ENCODE results near the gene MSMB.
A peak's percentile ranks its signal among the peaks of the same experiment; 100 is the strongest.

MSMB gene

DNA sequence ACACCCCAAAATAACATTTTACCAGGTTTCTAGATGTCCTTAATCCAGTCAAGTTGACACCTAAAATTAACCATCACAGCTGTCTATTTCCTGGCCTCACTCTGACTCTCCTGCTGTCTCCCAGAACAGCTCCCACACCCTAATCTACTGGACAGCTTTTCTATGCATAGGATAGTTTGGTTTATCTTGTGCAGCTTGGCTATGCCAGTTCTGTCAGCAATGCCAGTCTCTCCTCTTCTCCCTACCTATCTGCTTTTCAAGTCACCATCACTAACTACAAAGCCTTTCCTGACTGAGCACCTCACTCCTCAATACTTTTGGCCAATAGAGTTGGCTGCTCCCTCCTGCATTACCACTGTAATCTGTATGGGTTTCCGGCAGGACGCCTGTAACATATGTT lies 20.7 kb downstream of the MSMB start:
- peaks cover 0 to 25% of the 10 kb centered on the region in 2 experiments; a peak in 1 of 3 replicates for H3K36me3 ChIP-seq (ENCODE audit: control insufficient read depth in 2 of 2, insufficient read depth in 1 of 2, low read length in 2 of 2)
- no peak overlapping the region for H3K4me3 ChIP-seq (ENCODE audit: low read depth, low read length)
- POLR2A ChIA-PET: no interaction called here
- no peak overlapping the region for H3K27ac ChIP-seq (ENCODE audit: extremely low read depth, low read depth, low read length)
- H3K4me1 ChIP-seq (ENCODE audit: control insufficient read depth, insufficient read depth, low read length): peaks cover 26% of the 10 kb centered on the region
- TF ChIP-seq, protein P1, sequence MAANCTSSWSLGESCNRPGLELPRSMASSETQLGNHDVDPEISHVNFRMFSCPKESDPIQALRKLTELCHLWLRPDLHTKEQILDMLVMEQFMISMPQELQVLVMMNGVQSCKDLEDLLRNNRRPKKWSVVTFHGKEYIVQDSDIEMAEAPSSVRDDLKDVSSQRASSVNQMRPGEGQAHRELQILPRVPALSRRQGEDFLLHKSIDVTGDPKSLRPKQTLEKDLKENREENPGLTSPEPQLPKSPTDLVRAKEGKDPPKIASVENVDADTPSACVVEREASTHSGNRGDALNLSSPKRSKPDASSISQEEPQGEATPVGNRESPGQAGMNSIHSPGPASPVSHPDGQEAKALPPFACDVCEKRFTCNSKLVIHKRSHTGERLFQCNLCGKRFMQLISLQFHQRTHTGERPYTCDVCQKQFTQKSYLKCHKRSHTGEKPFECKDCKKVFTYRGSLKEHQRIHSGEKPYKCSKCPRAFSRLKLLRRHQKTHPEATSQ (tag by site-specific recombination; IDR thresholded peaks at IDR 0.05): no peak
- TF ChIP-seq, protein P2, sequence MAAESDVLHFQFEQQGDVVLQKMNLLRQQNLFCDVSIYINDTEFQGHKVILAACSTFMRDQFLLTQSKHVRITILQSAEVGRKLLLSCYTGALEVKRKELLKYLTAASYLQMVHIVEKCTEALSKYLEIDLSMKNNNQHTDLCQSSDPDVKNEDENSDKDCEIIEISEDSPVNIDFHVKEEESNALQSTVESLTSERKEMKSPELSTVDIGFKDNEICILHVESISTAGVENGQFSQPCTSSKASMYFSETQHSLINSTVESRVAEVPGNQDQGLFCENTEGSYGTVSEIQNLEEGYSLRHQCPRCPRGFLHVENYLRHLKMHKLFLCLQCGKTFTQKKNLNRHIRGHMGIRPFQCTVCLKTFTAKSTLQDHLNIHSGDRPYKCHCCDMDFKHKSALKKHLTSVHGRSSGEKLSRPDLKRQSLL (tag by site-specific recombination; IDR thresholded peaks at IDR 0.05): no peak
- no peak for TF ChIP-seq ZBTB1 (tag by site-specific recombination; IDR thresholded peaks at IDR 0.05)
- TF ChIP-seq ZNF843 (tag by site-specific recombination; IDR thresholded peaks at IDR 0.05): no peak
- TF ChIP-seq, protein P3, sequence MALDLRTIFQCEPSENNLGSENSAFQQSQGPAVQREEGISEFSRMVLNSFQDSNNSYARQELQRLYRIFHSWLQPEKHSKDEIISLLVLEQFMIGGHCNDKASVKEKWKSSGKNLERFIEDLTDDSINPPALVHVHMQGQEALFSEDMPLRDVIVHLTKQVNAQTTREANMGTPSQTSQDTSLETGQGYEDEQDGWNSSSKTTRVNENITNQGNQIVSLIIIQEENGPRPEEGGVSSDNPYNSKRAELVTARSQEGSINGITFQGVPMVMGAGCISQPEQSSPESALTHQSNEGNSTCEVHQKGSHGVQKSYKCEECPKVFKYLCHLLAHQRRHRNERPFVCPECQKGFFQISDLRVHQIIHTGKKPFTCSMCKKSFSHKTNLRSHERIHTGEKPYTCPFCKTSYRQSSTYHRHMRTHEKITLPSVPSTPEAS (tag by site-specific recombination; IDR thresholded peaks at IDR 0.05): no peak
- TF ChIP-seq ZNF501 (tag by site-specific recombination; IDR thresholded peaks at IDR 0.05): no peak
- CTCF ChIA-PET: no interaction called here
- H3K9me3 ChIP-seq (ENCODE audit: control insufficient read depth, insufficient read depth, low read depth, low read length): no peaks in the 10 kb centered on the region

DNA sequence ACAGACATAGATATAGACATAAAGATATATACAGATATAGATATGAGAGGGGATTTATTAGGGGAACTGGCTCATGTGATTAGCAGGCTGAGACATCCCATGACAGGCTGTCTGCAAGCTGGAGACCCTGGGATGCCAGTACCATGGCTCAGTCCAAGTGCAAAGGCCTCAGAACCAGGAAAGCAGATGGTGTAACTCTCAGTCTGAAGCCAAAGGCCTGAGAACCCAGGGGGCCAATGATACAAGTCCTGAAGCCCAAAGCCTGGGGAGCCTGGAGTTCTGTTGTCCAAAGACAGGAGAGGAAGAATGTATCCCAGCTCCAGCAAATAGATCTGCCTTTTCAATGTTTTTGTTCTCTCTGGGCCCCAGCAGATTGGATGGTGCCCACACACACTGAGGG lies 21.1 kb downstream of the MSMB start:
- Histone ChIP-seq H3K27ac (ENCODE audit: extremely low read depth, low read depth, low read length) (no peak overlapping the region), H3K9me3 (ENCODE audit: control insufficient read depth, insufficient read depth, low read depth, low read length) (no peaks in the 10 kb centered on the region), H3K4me3 (ENCODE audit: low read depth, low read length) (no peak overlapping the region), H3K4me1 (ENCODE audit: control insufficient read depth, insufficient read depth, low read length) (peaks cover 26% of the 10 kb centered on the region), H3K36me3 (ENCODE audit: control insufficient read depth in 2 of 2, insufficient read depth in 1 of 2, low read length in 2 of 2) (peaks cover 0 to 25% of the 10 kb centered on the region in 2 experiments; a peak in 1 of 3 replicates)
- TF ChIP-seq, protein P4, sequence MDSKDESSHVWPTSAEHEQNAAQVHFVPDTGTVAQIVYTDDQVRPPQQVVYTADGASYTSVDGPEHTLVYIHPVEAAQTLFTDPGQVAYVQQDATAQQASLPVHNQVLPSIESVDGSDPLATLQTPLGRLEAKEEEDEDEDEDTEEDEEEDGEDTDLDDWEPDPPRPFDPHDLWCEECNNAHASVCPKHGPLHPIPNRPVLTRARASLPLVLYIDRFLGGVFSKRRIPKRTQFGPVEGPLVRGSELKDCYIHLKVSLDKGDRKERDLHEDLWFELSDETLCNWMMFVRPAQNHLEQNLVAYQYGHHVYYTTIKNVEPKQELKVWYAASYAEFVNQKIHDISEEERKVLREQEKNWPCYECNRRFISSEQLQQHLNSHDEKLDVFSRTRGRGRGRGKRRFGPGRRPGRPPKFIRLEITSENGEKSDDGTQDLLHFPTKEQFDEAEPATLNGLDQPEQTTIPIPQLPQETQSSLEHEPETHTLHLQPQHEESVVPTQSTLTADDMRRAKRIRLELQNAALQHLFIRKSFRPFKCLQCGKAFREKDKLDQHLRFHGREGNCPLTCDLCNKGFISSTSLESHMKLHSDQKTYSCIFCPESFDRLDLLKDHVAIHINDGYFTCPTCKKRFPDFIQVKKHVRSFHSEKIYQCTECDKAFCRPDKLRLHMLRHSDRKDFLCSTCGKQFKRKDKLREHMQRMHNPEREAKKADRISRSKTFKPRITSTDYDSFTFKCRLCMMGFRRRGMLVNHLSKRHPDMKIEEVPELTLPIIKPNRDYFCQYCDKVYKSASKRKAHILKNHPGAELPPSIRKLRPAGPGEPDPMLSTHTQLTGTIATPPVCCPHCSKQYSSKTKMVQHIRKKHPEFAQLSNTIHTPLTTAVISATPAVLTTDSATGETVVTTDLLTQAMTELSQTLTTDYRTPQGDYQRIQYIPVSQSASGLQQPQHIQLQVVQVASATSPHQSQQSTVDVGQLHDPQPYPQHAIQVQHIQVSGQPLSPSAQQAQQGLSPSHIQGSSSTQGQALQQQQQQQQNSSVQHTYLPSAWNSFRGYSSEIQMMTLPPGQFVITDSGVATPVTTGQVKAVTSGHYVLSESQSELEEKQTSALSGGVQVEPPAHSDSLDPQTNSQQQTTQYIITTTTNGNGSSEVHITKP (tag by site-specific recombination; IDR thresholded peaks at IDR 0.05): peak; percentile 38; the same call in 1 of the 2 replicates
- peak; percentile 19; the same call in 1 of the 2 replicates for TF ChIP-seq ZIC2 (tag by site-specific recombination; IDR thresholded peaks at IDR 0.05)
- peak; percentile 35; the same call in 1 of the 2 replicates for TF ChIP-seq GLIS1 (tag by site-specific recombination; IDR thresholded peaks at IDR 0.05)
- TF ChIP-seq ZBTB8A (tag by site-specific recombination; IDR thresholded peaks at IDR 0.05): no peak
- POLR2A ChIA-PET: no interaction called here
- CTCF ChIA-PET: no interaction called here

DNA sequence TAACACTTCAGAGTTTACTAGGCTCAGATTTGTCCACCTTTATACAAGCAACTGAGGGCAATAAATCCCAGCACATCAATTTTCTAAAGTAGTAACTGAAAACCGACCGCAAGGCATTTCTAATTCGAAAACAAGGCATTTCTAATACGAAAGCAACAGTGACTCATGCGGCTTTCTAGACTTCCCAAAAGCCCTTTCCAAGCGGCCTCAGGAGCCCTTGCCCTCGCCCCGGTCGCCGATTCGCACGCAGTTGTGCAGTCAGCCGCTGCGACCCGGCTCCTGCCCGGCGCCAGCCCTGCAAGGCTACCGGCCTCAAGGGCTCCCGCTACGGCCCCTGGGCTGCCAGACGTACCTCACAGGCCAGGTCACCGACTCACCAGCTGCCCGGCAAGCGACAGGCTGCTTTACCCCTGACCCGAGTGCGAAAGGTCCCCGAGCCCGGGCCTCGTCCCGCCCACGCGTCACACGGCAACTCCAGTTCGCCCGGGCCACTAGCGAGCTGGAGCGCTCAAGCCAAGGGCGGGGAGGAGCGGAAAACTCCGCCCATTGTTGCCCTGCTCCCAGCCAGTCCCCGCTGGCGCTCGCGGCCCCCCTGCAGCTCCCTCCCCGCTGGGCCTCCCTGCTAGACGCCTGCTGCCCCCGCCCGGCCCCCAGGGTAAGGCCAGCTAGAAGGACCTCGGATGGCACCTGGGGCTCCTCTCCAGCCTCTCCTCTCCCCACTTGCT lies 22.9 kb downstream of the MSMB start:
- H3K36me3 ChIP-seq (ENCODE audit: control insufficient read depth in 2 of 2, insufficient read depth in 1 of 2, low read length in 2 of 2): peaks cover 0 to 28% of the 10 kb centered on the region in 2 experiments; a peak in 1 of 3 replicates
- peaks cover 19% of the 10 kb centered on the region; the same call in 1 of the 2 replicates for H3K4me1 ChIP-seq (ENCODE audit: control insufficient read depth, insufficient read depth, low read length)
- peak overlapping the region; percentile 60 for H3K4me3 ChIP-seq (ENCODE audit: low read depth, low read length)
- POLR2A ChIA-PET: interaction anchor here (0.7 to 1.3 kb wide), 5 partner anchors 16 to 83 kb away, joined by 3 to 6 read pairs (median 5); partner anchors contain the start of gene TIMM23
- H3K27ac ChIP-seq (ENCODE audit: extremely low read depth, low read depth, low read length): peak overlapping the region; percentile 55
- CTCF ChIA-PET: interaction anchor here (0.6 to 1.6 kb wide), 5 partner anchors 19 to 773 kb away, joined by 3 to 5 read pairs (median 4); no protein-coding TSS in a partner anchor
- no peaks in the 10 kb centered on the region for H3K9me3 ChIP-seq (ENCODE audit: control insufficient read depth, insufficient read depth, low read depth, low read length)
- TF ChIP-seq ZNF37A (tag by site-specific recombination; IDR thresholded peaks at IDR 0.05) (no peak), SP3 (tag by site-specific recombination; IDR thresholded peaks at IDR 0.05) (peak; percentile 67), ZNF155 (tag by site-specific recombination; IDR thresholded peaks at IDR 0.05) (no peak), ZNF677 (tag by site-specific recombination; IDR thresholded peaks at IDR 0.05) (no peak), ZBTB1 (tag by site-specific recombination; IDR thresholded peaks at IDR 0.05) (no peak), SCRT1 (tag by site-specific recombination; IDR thresholded peaks at IDR 0.05; ENCODE audit: borderline replicate concordance) (0 out of 2 replicates have a peak, but pooled peaks have one; percentile 8), ZNF2 (tag by site-specific recombination; IDR thresholded peaks at IDR 0.05) (peak; percentile 84)
- TF ChIP-seq, protein P5, sequence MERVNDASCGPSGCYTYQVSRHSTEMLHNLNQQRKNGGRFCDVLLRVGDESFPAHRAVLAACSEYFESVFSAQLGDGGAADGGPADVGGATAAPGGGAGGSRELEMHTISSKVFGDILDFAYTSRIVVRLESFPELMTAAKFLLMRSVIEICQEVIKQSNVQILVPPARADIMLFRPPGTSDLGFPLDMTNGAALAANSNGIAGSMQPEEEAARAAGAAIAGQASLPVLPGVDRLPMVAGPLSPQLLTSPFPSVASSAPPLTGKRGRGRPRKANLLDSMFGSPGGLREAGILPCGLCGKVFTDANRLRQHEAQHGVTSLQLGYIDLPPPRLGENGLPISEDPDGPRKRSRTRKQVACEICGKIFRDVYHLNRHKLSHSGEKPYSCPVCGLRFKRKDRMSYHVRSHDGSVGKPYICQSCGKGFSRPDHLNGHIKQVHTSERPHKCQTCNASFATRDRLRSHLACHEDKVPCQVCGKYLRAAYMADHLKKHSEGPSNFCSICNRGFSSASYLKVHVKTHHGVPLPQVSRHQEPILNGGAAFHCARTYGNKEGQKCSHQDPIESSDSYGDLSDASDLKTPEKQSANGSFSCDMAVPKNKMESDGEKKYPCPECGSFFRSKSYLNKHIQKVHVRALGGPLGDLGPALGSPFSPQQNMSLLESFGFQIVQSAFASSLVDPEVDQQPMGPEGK (tag by site-specific recombination; IDR thresholded peaks at IDR 0.05): peak; percentile 95
- TF ChIP-seq, protein P6, sequence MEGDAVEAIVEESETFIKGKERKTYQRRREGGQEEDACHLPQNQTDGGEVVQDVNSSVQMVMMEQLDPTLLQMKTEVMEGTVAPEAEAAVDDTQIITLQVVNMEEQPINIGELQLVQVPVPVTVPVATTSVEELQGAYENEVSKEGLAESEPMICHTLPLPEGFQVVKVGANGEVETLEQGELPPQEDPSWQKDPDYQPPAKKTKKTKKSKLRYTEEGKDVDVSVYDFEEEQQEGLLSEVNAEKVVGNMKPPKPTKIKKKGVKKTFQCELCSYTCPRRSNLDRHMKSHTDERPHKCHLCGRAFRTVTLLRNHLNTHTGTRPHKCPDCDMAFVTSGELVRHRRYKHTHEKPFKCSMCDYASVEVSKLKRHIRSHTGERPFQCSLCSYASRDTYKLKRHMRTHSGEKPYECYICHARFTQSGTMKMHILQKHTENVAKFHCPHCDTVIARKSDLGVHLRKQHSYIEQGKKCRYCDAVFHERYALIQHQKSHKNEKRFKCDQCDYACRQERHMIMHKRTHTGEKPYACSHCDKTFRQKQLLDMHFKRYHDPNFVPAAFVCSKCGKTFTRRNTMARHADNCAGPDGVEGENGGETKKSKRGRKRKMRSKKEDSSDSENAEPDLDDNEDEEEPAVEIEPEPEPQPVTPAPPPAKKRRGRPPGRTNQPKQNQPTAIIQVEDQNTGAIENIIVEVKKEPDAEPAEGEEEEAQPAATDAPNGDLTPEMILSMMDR (tag by site-specific recombination; IDR thresholded peaks at IDR 0.05): peak; percentile 52
